HG03354 (cell line): ENCODE measurements around the gene MRC2.

Experiments
- ATAC-seq: cut with Tn5 transposase; IDR thresholded peaks from one replicate; pipeline ENCODE4 v1.9.1; 2021; ENCODE audit warnings: mild to moderate bottlenecking; ENCODE audit not compliant: unreplicated experiment, poor library complexity, severe bottlenecking

Gene MRC2

DNA sequence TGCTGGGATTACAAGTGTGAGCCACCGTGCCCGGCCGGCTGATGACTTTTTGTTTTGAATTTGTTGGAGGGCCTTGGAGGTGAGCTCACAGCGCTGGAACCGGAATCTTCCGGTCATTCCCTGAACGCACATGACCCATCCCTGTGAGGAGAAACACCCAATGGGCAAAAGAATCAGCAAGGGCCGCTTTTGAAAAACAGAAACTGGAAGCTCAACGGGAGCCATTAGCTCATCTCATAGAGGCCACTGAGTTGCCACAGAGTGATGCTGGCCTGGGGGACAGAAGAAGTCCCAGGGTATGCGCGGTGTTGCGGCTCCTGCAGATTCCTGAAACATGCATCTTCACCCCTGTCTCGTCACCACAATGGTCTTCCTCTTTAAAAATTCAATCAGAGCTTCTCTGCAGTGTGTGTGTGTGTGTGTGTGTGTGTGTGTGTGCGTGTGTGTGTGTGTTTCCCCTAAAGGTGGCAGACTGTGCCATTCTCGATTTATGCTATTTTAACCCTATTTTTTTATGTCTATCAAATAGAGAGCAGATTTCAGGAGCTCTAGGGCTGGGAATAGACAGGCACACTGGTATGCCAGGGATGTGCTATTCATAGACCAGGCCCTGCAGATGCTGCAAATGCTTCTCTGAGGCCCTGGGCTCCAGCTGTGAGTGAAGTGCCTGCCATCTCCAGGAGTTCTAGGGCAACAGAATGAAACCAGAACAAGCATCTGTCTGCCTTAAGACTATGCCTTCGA lies 112.3 kb downstream of the MRC2 start:
- no peak for ATAC-seq

- no peak for ATAC-seq
Measured at GRCh38 chr17:62741290-62741689, 113.8 kb downstream of the MRC2 start.
